ENCODE results near the gene CCDC40. TPM values are rescaled to one million over a fixed set of nuclear protein-coding genes. Genes with fewer than 3 reads are reported as not detected.
A peak's percentile ranks its signal among the peaks of the same experiment; 100 is the strongest.

CCDC40 gene
- total RNA-seq, 6 experiments from 2014 or later, result 1.7 to 3.1 (median 2.1) TPM

GRCh38 chr17:80025140-80025539 lies 11.3 kb upstream of the CCDC40 start:
- WGBS (ENCODE audit: insufficient coverage, low coverage, low lambda C conversion rate, missing lambda C conversion rate), result 67% methylated on average over 3 of the region's 11 CpGs
- Histone ChIP-seq H3K4me3 (peak overlapping the region in 1 of 3 donors; percentile 26), H3K9me3 (no peaks in the 10 kb centered on the region), H3K36me3 (no peaks in the 10 kb centered on the region), H3K27me3 (no peaks in the 10 kb centered on the region), H3K4me1 (peaks cover 0 to 58% (median 26%) of the 10 kb centered on the region in 4 donors), H3K27ac (peak overlapping the region in 2 of 3 donors; percentile 85 to 95)
- intact Hi-C loops (cut with DNase I), result no loop called here
- no peak for TF ChIP-seq CTCF (IDR thresholded peaks at IDR 0.05)
- TF ChIP-seq POLR2A (IDR thresholded peaks at IDR 0.05), result no peak
- ATAC-seq, result peak in 2 of 4 donors; percentile 0 to 3
- DNase-seq, result no peak

GRCh38 chr17:80025796-80026195 lies 10.6 kb upstream of the CCDC40 start:
- H3K9me3 ChIP-seq, result no peaks in the 10 kb centered on the region
- peaks cover 1 to 58% (median 27%) of the 10 kb centered on the region in 4 donors for H3K4me1 ChIP-seq
- TF ChIP-seq POLR2A (IDR thresholded peaks at IDR 0.05) (no peak), CTCF (IDR thresholded peaks at IDR 0.05) (no peak)
- ATAC-seq (no peak), DNase-seq (no peak)
- intact Hi-C loops (cut with DNase I), result no loop called here
- 59% methylated on average over 10 of the region's 10 CpGs for WGBS (ENCODE audit: insufficient coverage, low coverage, low lambda C conversion rate, missing lambda C conversion rate)
- no peaks in the 10 kb centered on the region for H3K27me3 ChIP-seq
- H3K36me3 ChIP-seq, result no peaks in the 10 kb centered on the region
- peak overlapping the region in 2 of 3 donors; percentile 85 to 95 for H3K27ac ChIP-seq
- peak overlapping the region in 1 of 3 donors; percentile 26 for H3K4me3 ChIP-seq

DNA sequence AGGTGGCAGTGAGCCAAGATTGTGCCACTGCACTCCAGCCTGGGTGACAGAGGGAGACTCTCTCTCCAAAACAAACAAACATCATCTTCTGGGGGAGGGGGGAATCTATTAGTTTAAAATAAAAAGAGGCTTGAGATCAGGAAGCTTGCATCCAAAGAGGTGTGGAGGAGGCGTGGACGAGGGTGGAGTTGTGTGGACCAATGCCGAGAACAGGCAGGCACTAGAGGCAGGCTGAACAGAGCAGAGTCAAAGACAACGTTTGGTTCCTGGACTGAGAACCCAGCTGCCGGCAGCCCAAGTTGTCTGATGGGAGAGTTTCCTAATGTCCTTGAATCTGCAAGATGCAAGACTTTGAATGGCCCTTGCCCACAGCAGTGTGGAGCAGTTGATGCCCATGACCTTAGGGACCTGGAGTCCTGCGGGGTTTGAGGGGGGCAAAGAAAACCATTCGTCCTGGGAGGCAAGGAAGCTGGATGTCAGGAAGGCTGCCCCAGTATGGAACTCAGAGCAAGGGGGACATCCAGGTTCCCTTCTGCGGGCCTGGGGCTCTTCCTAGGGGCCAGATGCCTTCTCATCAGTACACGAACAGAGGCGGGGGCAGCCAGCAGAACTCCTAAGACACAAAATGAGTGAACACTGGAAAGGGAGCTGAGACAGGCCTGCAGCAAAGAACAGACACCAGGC lies 9.9 kb upstream of the CCDC40 start:
- no peaks in the 10 kb centered on the region for H3K36me3 ChIP-seq
- H3K9me3 ChIP-seq, result no peaks in the 10 kb centered on the region
- intact Hi-C loops (cut with DNase I), result no loop called here
- H3K27me3 ChIP-seq, result no peaks in the 10 kb centered on the region
- peak; percentile 29 to 59 (median 50) for ATAC-seq
- no peak overlapping the region for H3K4me3 ChIP-seq
- peak overlapping the region in 2 of 3 donors; percentile 85 to 95 for H3K27ac ChIP-seq
- peak; percentile 51 to 86 (median 86) for DNase-seq
- peaks cover 3 to 62% (median 28%) of the 10 kb centered on the region in 4 donors for H3K4me1 ChIP-seq
- TF ChIP-seq POLR2A (IDR thresholded peaks at IDR 0.05), result peak; percentile 27
- TF ChIP-seq CTCF (IDR thresholded peaks at IDR 0.05), result no peak
- WGBS (ENCODE audit: insufficient coverage, low coverage, low lambda C conversion rate, missing lambda C conversion rate), result 48% methylated on average over 9 of the region's 10 CpGs

DNA sequence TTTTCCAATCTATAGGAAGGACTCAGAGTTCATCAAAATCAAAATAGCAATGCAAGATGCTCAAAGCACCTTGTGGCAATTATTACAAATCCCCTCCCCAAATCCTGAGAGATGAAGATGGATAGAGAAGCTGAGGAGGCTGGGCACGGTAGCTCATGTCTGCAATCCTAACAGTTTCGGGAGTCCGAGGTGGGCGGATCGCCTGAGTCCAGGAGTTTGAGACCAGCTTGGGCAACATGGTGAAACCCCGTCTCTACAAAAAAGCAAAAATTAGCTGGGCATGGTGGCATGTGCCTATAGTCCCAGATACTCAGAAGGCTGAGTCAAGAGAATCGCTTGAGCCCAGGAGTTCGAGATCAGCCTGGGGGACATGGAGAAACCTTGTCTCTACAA lies 9.4 kb upstream of the CCDC40 start:
- no peaks in the 10 kb centered on the region for H3K27me3 ChIP-seq
- H3K27ac ChIP-seq, result peak overlapping the region in 2 of 3 donors; percentile 85 to 95
- ATAC-seq, result no peak
- no peaks in the 10 kb centered on the region for H3K9me3 ChIP-seq
- intact Hi-C loops (cut with DNase I), result no loop called here
- no peaks in the 10 kb centered on the region for H3K36me3 ChIP-seq
- H3K4me3 ChIP-seq, result no peak overlapping the region
- H3K4me1 ChIP-seq, result peaks cover 3 to 63% (median 28%) of the 10 kb centered on the region in 4 donors
- no peak for DNase-seq
- WGBS (ENCODE audit: insufficient coverage, low coverage, low lambda C conversion rate, missing lambda C conversion rate), result 93% methylated on average over 8 of the region's 8 CpGs
- no peak for TF ChIP-seq CTCF (IDR thresholded peaks at IDR 0.05)
- TF ChIP-seq POLR2A (IDR thresholded peaks at IDR 0.05), result no peak
